HG03139 (cell line): Measurements from ENCODE around the gene CGB8.

Source experiments
- ATAC-seq: cut with Tn5 transposase; IDR thresholded peaks from one replicate; pipeline ENCODE4 v1.9.1; 2021; ENCODE audit not compliant: unreplicated experiment

Gene CGB8

GRCh38 chr19:49010453-49010852 is 38.5 kb downstream of the CGB8 start:
- ATAC-seq = no peak

- no peak for ATAC-seq
Observed at GRCh38 chr19:49009828-49010227, 39.1 kb downstream of the CGB8 start.

GRCh38 chr19:49006905-49007304 is 42.0 kb downstream of the CGB8 start:
- ATAC-seq = no peak

- no peak for ATAC-seq
Observed at GRCh38 chr19:49004964-49005614, 43.8 kb downstream of the CGB8 start.

GRCh38 chr19:49004133-49004532 is 44.8 kb downstream of the CGB8 start:
- ATAC-seq = no peak

- ATAC-seq = no peak
Observed at GRCh38 chr19:48999481-49000325, 49.2 kb downstream of the CGB8 start.

GRCh38 chr19:48997972-48998371 is 50.9 kb downstream of the CGB8 start:
- ATAC-seq = no peak
